HepG2 (cell line): ENCODE measurements around the gene GCH1. TPM values are rescaled to one million over a fixed set of nuclear protein-coding genes. Genes with fewer than 3 reads are reported as not detected.
A peak's percentile ranks its signal among the peaks of the same experiment; 100 is the strongest.

Experiments
- AKNA ChIP-seq: sonication (generic); formaldehyde crosslinking; IDR thresholded peaks from 2 replicates; pipeline ENCODE4 v1.4.0; 2020; ENCODE audit warnings: missing genetic modification reagents, borderline replicate concordance
- ATF7-NPFF ChIP-seq: sonication (generic); formaldehyde crosslinking; IDR thresholded peaks from 2 replicates; pipeline ENCODE4 v1.8.1; 2023; ENCODE audit warnings: mild to moderate bottlenecking, low read depth, missing genetic modification reagents, moderate library complexity
- CHD2 ChIP-seq: IDR thresholded peaks from 2 replicates; pipeline ENCODE4 v1.6.1; 2011; ENCODE audit warnings: low read depth, low read length, improper control_type of control experiment
- KLF11 ChIP-seq: IDR thresholded peaks from 2 replicates; pipeline ENCODE4 v1.6.1; 2016; ENCODE audit warnings: missing compliant biosample characterization
- NAIF1 ChIP-seq: sonication (generic); formaldehyde crosslinking; IDR thresholded peaks from 2 replicates; pipeline ENCODE4 v1.5.0; 2020; ENCODE audit warnings: mild to moderate bottlenecking, missing genetic modification reagents, borderline replicate concordance
- PHF20 ChIP-seq: sonication (generic); formaldehyde crosslinking; IDR thresholded peaks from 2 replicates; pipeline ENCODE4 v1.5.0; 2020; ENCODE audit warnings: mild to moderate bottlenecking, missing genetic modification reagents
- ZHX1 ChIP-seq: sonication (generic); formaldehyde crosslinking; IDR thresholded peaks from 2 replicates; pipeline ENCODE4 v1.8.1; 2022; ENCODE audit warnings: low read depth, mild to moderate bottlenecking, missing genetic modification reagents
- ZNF34 ChIP-seq: sonication (generic); formaldehyde crosslinking; IDR thresholded peaks from 2 replicates; pipeline ENCODE4 v1.4.0; 2020; ENCODE audit warnings: mild to moderate bottlenecking, missing genetic modification reagents, borderline replicate concordance
- ZNF510 ChIP-seq: sonication (generic); formaldehyde crosslinking; IDR thresholded peaks from 2 replicates; pipeline ENCODE4 v1.4.0; 2020; ENCODE audit warnings: low read depth, mild to moderate bottlenecking, missing genetic modification reagents
- ZXDC ChIP-seq: sonication (generic); formaldehyde crosslinking; IDR thresholded peaks from 2 replicates; pipeline ENCODE4 v1.5.0; 2020; ENCODE audit warnings: mild to moderate bottlenecking, missing genetic modification reagents
- polyA plus RNA-seq, 8 experiments: library from polyadenylated mRNA; depleted of rRNA in 3 of 8; stranded (reverse) in 7 of 8; unstranded in 1 of 8; fragments of >200 nt; fragmentation: Illumina TruSeq in 4 of 8; extraction: Trizol in 4 of 8; gene quantifications; 2 replicates each; pipeline versions ENCODE4 v1.2.1 to v1.2.3, GENCODE V29; 2011 to 2016; ENCODE audit warnings: low read depth in 4 of 8, missing spikeins in 1 of 8, mixed read lengths in 1 of 8; ENCODE audit not compliant: insufficient read depth in 1 of 8
- total RNA-seq, 5 experiments: library from RNA; depleted of rRNA; stranded (reverse); fragments of >200 nt; fragmentation: Illumina TruSeq; extraction: Trizol; gene quantifications; 2 replicates each; pipeline ENCODE4 v1.2.3, GENCODE V29; 2016; ENCODE audit warnings: low read depth in 1 of 5
- TF ChIP-seq, protein P1 (sequence below): fragments of 450-650 bp; IDR thresholded peaks from 2 replicates; pipeline ENCODE4 v1.6.1; 2017; ENCODE audit warnings: mild to moderate bottlenecking
- TF ChIP-seq, protein P2 (sequence below): sonication (generic); formaldehyde crosslinking; IDR thresholded peaks from 2 replicates; pipeline ENCODE4 v1.4.0; 2020; ENCODE audit warnings: mild to moderate bottlenecking, missing genetic modification reagents

The GCH1 gene
- total and polyA plus RNA-seq, 2 of the 13 experiments (the other 11 are each of a cell fraction or from before 2014, with no cell fraction given), result 15.0 to 25.2 TPM

GRCh38 chr14:54902521-54903420 is at the start of gene GCH1 (continued):
- TF ChIP-seq ZHX1 (CRISPR knock-in tag) (0 out of 2 replicates have a peak, but pooled peaks have one; percentile 7), ZNF510 (CRISPR knock-in tag) (no peak), NAIF1 (CRISPR knock-in tag) (peak; percentile 46; the same call in 1 of the 2 replicates), ZXDC (CRISPR knock-in tag) (0 out of 2 replicates have a peak, but pooled peaks have one; percentile 15), KLF11 (CRISPR knock-in tag) (no peak), ATF7-NPFF (CRISPR knock-in tag) (0 out of 2 replicates have a peak, but pooled peaks have one; percentile 74), CHD2 (no peak; the same call in 1 of the 2 replicates), PHF20 (CRISPR knock-in tag) (peak; percentile 41; the same call in 1 of the 2 replicates), AKNA (CRISPR knock-in tag) (0 out of 2 replicates have a peak, but pooled peaks have one; percentile 29), ZNF34 (CRISPR knock-in tag) (no peak; the same call in 1 of the 2 replicates)
- TF ChIP-seq, protein P1, sequence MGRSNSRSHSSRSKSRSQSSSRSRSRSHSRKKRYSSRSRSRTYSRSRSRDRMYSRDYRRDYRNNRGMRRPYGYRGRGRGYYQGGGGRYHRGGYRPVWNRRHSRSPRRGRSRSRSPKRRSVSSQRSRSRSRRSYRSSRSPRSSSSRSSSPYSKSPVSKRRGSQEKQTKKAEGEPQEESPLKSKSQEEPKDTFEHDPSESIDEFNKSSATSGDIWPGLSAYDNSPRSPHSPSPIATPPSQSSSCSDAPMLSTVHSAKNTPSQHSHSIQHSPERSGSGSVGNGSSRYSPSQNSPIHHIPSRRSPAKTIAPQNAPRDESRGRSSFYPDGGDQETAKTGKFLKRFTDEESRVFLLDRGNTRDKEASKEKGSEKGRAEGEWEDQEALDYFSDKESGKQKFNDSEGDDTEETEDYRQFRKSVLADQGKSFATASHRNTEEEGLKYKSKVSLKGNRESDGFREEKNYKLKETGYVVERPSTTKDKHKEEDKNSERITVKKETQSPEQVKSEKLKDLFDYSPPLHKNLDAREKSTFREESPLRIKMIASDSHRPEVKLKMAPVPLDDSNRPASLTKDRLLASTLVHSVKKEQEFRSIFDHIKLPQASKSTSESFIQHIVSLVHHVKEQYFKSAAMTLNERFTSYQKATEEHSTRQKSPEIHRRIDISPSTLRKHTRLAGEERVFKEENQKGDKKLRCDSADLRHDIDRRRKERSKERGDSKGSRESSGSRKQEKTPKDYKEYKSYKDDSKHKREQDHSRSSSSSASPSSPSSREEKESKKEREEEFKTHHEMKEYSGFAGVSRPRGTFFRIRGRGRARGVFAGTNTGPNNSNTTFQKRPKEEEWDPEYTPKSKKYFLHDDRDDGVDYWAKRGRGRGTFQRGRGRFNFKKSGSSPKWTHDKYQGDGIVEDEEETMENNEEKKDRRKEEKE, result no peak
- TF ChIP-seq, protein P2, sequence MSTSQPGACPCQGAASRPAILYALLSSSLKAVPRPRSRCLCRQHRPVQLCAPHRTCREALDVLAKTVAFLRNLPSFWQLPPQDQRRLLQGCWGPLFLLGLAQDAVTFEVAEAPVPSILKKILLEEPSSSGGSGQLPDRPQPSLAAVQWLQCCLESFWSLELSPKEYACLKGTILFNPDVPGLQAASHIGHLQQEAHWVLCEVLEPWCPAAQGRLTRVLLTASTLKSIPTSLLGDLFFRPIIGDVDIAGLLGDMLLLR (CRISPR knock-in tag), result no peak
